ENCODE measurements around the gene EPB41L4B.

DNA sequence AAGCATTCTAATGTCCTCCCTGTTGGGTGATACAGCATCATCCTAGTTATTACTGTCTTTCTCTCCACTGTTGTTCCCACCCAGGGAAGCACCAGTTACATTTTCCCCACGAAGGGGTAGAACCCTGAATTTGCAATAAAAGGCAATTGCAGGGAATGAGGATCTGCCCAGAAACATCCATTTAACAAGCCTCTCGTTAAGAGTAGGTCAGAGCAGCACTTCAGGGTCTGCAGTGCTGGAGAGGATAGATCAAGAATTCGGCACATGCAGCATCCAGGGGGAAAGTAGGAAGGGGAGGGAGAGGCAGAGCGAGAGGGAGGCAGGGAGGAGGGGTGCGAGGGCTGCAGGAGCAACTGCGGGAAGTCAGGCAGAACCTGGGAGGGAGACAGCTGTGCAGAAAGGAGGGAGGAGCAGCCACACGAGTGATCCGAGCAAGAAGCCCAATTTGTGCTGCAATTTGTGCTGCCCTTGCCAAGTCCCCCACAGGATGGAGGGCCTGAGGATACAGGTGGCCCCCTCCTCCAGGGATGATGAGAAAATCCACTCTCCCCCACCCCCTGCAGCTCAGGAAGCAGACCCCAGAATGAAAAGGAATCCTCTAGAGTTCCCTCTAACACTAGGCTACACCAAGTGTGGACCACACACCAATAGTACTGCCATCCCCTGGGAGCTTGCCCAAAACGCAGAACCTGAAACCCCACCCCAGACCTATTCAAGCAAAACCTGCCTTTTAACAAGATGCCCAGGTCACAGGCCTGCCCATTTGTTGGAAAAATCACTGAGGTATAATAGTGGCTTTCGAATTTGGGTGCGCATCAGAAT, 62.2 kb downstream of the EPB41L4B start:
- no peak for TF ChIP-seq POLR2A (IDR thresholded peaks at IDR 0.05; ENCODE audit: low read depth, low read length)
- no peak for TF ChIP-seq POU2F2 (IDR thresholded peaks at IDR 0.05; ENCODE audit: low read depth, low read length)
- TF ChIP-seq POLR2AphosphoS5 (IDR thresholded peaks at IDR 0.05; ENCODE audit: low read depth, low read length) = no peak
- no peak for TF ChIP-seq SPI1 (IDR thresholded peaks at IDR 0.05; ENCODE audit: low read depth, low read length)
- no peak for TF ChIP-seq TAF1 (IDR thresholded peaks at IDR 0.05; ENCODE audit: low read depth, low read length)

All from GM12891 (cell line).